HG03439 (cell line): ENCODE data around the gene AGPAT4.

Experiments used
- ATAC-seq: cut with Tn5 transposase; IDR thresholded peaks from one replicate; pipeline ENCODE4 v1.9.1; 2021; ENCODE audit warnings: mild to moderate bottlenecking, moderate library complexity; ENCODE audit not compliant: unreplicated experiment

AGPAT4 gene

DNA sequence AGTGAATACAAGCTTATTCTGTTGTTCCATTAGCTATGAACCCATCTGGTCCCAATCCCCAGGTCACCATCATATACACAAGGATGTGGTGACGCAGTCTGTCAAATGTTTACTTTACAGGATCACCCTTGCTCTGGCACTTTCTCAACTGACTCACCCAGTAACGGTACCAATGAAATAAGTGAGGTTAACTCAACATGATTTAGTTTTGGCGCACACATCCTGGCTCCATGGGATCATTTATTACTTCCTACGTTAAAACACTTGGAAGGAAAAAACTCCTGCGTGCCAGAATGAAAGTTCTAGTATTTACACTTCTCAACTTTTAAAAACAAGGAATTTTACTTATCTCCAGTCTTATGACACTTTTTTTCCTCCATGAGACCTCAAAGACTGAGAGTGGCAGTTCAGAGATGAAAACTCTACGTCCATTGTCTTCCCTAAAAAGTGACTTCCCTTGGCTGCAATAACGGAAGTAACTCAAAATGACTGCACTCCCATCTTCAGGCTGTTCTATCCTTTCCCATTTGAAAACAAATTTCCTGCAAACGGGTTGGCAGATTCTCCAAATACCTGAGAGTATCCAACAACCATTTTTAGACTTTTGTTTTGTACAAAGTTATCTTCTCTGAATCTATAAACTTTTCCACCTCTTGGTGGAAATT is 15.9 kb downstream of the AGPAT4 start:
- ATAC-seq, result no peak

DNA sequence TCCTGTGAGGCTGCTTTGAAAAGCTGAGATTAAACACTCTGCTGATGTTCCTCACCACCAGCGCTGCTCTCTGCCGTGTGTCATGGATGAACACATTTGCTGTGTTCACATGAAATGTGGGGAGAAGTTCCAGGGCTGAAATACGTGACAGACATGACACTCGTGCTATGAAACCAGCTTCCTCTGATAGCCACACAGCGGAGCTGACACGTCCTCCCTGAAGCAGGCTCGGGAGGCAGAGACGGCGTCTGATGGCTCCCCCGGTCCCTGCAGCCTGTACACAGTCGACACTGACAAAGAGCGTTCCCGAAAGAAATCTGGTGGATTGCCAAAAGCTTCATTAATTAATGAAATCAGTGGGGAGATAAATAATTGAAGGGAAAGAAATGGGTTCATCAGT is 17.5 kb downstream of the AGPAT4 start:
- ATAC-seq, result no peak

DNA sequence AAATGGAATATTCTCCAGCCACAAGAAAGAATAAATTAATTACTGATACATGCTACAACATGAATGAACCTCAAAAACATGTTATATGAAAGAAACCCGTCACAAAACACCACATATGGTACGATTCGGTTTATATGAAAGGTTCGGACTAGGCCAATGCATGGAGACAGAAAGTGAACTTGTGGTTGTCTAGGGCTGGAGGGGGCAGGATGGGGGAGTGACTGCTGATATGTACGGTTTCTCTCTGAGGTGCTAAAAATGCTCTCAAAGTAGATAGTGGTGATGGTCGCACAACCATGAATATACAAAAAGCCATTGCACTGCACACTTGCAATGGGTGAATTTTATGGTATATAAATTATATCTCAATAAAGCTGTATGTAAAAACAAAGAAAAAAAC is 18.3 kb downstream of the AGPAT4 start:
- ATAC-seq, result no peak

DNA sequence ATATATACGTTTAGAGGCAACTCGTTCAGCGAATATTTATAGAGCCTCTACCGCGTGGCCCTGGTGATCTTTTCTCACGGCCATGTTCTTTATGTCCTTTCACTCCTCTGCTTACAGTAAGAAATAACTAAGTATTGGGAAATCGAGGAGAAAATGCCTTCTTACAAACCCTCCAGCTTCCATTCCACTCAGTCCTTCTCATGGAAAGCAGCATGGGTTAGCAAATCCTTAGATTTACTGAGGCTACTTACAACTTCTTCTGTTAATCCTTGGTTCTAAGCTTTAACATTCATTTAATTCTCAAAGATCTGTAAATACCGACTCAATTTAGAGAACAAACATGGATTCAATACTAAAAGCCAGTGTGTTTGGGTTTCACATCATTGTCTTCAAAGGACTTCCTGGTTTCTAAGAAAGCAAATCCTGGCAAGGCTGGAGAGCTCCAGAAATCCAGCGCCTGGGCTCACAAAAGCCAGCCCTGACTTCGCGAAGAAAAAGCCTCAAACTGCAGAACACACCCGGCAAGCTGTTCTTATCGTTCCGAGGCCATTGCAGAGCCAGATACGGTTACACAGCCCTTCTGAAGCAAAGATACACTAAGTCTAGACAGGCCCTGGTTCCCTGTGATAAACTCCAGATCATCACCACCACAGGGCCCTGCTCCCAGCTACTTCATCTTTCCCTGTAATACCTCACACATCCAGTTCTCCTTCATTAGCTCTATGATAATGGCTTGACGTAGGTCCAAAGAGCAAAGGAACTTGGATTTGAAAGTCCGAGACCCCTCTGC is 19.2 kb downstream of the AGPAT4 start:
- ATAC-seq, result no peak

DNA sequence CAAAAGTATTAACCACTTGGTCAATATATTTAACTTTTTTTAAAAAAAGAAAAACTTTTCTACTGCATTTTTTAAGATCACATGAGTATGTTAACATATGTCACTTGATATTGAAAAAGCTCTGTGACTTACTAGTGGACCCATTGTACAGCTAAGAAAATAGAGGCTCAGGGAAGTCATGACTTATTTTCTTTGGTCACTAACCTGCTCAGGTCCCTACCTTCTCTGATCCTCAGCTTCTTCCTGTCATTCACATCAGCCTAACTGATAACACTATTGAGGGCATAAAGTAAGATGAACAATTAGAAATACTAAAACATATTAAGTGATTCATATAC is 19.8 kb downstream of the AGPAT4 start:
- ATAC-seq, result no peak

DNA sequence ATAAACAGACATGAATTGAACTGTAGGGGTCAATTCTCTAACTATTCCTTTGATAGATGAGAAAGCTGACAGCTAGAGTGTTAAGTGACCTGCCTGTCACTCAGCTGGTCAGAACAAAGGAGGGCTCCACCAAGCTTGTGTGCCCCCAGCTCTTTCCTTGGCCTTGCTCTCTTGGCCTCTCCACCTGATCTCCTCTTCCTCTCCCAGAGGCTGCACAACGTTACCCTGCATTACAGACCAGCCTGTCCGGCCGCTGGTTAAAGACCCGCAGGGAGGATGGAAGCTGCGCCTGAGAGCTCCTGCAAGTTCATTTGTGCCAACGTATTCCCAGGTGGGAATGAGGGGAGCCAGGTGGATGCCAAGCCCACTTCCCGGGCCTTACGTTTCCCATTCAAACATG is 22.5 kb downstream of the AGPAT4 start:
- no peak for ATAC-seq

DNA sequence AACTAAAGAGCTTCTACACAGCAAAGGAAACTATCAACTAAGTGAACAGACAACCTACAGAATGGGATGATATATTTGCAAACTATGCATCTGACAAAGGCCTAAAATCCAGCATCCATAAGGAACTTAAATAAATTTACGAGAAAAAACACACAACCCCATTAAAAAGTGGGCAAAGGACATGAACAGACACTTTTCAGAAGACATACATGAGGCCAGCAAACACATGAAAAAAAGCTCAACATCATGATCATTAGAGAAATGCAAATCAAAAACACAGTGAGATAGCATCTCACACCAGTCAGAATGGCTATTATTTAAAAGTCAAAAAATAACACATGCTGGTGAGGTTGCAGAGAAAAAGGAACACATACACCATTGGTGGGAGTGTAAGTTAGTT is 24.5 kb downstream of the AGPAT4 start:
- ATAC-seq, result no peak

DNA sequence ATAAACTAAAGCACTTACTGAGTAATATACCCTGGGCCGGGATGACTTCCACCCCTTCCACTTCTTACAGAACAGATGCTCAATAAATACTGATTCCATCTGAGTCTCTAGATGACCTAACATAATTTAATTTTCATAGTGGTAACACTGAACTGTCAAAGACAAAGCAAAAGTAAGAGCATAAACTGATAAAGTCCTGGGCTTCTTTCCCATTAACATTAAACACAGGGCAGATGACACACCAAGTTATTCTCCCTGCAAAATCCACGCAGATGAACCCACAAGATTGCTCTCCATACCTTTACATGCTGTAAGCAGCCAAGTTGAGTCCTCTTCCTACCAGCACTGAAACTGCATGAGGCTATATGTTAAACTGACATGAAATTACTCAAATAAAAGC is 27.1 kb downstream of the AGPAT4 start:
- ATAC-seq, result no peak

DNA sequence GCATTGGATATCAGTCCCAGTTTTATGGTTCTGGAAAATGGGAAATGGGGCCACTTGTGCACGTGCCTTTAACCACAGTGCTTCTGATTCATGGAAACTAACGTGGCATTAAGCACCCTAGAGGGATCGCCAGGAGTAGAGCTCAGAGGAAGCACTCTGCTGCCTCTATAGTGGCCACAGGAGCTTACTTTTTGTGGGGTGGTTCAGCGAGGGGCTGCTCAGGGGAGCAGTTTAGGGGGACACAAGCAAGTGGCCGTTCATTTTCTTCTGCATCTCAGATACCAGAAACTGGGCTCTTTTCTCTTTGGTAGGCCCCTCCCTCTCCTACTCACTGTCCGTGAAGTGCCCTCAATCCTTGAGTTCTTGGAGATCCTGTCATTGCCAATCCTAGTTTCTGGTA is 28.5 kb downstream of the AGPAT4 start:
- no peak for ATAC-seq

DNA sequence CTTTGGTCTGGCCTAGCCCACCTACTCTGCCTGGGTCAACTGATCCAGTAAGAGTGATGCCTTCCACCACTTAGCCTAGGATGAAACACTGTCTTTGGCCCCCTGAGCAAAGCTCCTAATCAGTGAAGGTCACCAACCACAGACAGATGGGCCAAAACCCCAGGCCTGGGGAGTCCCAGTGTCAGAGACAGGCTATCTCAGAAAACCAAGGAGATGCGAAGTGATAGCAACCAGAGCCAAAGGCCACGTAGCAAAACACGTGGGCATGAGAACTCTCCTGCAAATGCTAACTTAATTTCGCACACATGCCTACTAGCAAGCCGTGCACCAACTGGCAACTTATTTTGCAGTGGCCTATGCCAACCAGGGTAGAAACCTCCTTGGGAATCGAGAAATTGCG is 29.1 kb downstream of the AGPAT4 start:
- ATAC-seq, result no peak

DNA sequence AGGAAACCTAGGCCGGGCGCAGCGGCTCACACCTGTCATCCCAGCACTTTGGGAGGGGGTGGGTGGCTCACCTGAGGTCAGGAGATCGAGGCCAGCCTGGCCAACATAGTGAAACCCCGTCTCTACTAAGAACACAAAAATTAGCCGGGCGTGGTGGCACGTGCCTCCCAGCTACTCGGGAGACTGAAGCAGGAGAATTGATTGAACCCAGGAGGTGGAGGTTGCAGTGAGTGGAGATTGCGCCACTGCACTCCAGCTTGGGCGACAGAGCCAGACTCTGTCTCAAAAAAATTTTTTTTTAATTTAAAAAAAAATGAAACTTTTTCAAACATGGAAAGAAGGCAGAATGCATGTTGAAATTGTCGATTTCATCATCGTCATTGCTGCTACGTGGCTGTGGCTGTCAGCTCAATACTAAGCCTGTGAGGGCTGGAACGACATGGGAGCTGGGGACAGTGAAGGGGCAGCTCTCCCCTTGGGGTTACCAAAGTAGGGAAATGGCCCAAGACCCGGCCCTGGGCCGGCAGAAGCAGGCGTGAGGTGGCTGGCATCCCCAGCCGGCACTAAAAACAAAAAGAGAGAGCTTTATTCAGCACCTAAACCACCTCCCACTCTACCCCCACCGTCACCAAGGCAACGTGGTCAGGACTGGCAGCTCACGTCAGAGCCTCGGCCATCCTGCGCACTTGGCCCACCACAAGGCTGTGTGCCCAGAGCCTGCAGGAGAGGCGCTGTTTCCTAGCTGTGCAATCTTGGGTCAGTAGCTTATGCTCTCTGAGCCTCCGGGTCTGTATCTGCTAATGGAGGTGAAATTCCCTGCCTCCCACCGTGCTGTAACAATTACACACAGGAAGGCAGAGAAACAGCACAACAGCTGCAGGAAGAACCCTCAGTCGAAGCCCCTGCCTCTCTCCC is 30.8 kb downstream of the AGPAT4 start:
- ATAC-seq, result no peak

DNA sequence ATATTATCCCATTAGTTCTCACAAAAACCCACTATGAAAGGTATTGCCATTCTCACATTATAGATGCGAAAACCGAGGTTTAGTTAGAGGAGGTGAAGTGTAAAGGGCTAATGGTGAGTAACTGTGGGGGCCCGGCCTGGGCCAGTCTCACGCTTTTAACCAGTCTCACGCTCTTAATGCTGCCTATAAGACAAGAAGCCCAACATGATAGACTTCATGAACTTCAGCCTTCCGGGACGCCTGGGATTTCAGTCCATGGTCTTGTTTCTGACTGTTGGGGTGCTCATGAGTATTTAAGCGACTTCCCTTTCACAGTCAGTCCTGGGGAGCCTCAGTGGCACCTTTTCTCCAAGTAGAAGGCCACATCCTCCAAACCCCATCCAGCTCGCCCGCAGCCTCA is 31.7 kb downstream of the AGPAT4 start:
- no peak for ATAC-seq

DNA sequence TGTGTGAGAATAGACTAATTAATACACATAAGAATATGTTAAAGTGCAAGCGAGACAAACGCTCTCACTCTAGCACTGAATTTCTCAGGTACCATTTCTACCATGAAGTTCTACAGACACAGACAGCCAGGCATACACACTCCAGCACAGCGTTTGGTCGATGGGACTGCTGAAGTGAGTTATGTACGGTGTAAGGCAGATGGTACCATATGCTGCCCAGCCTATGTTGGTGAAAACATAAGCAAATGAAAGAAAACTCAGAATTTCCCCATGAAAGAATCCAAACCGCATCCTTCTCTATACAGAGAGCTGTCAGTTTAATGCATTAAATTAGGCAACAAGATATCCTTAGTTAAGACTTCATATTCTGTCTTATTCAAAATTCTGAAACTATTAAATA is 34.9 kb downstream of the AGPAT4 start:
- no peak for ATAC-seq

DNA sequence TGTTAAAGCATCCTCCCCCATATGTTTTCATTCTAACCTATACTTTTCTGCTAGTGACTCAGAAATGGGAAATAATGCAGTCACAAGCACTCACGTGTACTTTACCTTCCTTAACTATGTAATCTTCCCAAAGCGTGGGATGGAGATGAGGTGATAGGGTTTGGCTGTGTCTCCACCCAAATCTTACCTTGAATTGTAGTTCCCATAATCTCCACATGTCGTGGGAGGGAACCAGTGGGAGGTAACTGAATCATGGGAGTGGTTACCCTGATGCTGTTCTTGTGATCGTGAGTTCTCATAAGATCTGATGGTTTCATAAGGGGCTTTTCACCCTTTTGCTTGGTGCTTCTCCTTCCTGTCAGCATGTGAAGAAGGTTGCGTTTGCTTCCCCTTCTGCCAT is 35.4 kb downstream of the AGPAT4 start:
- ATAC-seq, result no peak

DNA sequence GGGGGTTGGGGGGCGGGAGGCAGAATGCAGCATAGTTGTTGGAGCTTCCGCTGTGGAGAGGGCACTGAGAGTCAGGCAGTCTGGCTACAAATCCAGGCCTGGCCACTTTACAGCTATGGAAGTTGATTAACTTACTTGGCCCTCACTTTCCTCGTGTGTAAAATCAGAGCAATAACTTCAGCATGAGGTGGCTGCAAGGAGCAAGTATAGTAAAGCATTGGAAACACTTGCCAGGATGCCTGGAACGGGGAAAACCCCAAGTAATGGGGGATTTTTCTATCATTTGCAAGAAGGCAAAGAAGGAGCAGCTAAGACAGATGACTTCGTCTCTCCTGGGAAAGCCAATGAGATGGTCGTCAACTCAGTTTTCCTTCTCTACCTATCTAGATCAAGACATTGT is 35.8 kb downstream of the AGPAT4 start:
- no peak for ATAC-seq

DNA sequence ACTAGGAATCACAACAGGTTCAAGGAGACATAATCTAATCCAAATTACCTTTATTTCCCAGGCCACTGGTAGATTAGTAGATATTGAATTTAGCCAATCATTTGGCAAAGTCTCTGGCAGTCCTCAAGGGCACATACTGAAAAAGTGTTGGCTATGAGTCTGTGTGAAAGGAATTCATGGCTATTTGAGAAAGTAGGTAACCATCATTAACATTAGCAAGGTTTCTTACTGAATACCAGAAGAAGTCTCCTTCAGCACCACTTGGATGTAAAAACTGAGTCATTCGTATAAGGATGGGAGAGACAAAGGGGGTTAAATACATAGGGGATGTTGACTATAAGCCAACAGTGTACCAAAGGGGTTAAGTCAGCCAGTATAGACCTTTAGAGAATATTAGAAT is 36.7 kb downstream of the AGPAT4 start:
- no peak for ATAC-seq

DNA sequence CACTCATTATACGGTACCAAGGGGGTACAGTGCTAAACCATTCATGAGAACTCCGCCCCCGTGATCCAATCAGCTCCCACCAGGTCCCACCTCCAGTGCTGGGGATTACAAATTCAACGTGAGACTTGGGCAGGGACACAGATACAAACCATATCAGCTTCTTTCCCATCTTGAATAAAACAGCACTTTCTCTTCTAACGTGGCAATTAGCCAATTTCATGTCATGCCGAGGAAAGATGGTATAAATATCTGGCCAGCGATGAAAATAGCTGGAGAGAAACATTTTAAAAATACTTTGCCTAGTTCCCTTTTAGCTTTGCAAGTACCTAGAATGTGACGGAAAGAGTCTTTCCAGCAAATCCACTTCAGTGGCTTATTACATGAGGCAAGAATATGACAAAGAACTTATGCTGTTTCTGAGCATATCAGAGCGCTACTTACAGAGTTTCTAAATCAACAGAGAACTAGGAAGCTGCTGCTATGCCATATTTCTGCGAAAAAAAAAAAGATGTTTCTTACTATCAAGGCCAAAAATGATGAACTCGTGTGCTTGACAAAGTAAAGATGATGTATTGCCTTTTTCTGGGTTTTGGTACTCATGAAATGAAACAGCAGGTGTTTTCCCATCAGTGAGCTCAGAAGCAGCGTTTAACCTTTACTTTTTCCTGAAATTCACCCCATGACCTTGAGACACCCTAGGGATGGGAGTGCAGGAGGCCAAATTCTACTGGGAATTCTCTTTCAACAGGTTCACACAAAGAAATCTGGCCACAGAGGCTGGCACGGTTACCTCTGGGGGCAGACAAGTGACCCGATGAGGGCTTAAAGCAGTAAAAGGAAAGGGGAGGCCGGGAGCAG is 37.9 kb downstream of the AGPAT4 start:
- ATAC-seq, result peak; percentile 77

DNA sequence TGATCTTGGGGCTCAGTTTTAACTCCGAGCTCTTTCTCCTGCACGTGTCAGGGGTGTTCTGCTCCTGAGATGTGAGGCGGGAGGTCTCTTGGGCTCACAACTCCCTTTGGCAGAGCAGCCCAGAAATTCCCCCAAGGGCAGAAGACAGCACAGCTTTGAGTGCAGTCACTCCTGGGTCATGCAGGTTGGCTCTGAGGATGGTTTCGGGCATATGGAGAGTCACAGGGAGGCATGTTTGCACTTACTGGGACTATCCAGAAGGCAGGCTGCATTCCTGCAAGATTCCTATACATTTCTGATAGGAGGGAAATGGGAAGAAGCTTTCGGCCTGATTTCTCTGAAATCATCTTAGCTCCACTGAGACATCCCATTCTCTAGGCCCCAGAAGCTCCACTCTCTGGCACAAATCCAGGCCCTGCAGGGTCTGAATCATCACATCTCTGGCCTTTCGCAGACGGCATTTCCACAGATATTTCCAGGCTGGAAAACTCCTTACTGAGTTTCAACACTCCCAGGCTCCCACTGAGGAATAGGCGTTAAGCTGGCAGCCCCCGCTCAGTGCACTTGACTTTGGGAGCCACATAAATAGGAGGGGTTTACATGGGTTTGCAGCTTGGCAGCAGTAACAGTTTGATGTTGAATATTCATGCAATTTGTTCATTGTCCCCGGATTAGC is 39.7 kb downstream of the AGPAT4 start:
- ATAC-seq, result no peak

DNA sequence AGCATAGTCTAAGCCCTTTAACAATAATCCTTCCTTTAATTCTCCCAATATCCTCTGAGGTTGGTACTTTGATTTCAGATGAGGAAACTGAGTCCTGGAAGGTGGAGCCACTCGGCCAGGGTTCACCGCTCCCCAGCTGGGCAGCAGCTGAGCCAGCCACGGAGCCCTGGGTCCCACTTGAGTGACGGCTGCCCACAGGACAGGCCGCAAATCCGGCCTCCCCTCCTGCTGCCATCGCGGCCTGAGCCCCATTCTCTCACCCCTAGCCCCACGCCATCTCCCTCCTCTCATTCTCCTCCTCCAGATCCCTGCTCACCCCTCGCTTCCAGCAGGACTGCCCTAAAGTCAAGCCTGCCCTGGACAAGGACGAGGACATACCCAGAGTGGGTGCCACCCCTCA is 41.4 kb downstream of the AGPAT4 start:
- no peak for ATAC-seq

DNA sequence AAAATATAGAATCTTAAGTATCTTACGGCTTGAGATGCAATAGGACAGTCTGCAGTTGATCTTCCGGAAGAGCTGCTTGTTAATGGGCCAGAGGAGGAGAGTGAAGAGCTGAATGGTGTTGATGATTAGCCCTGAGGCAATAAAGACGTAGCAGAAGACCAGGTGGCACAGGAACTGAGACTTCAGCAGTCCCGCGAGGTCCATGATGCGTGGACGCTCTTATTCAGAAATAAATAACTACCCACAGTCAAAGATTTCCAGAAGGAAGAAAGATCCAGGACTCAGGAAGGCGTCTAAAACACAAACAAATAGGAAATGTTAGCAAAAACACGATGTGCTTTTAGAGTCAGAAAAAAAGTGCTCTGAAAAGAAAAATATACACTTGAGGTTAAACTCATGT is 41.9 kb downstream of the AGPAT4 start:
- ATAC-seq, result no peak
